Measurements from ENCODE around the gene DDX42. TPM values are rescaled to one million over a fixed set of nuclear protein-coding genes. Genes with fewer than 3 reads are reported as not detected.

DDX42 gene
- total and polyA plus RNA-seq, 9 of the 15 experiments (the other 6 are each of a cell fraction or from before 2014, with no cell fraction given) = 16.5 to 149 (median 87.6) TPM

- no peak for TF ChIP-seq POLR2G (IDR thresholded peaks at IDR 0.05; ENCODE audit: low read depth, low read length)
- TF ChIP-seq ARNT (IDR thresholded peaks at IDR 0.05) = no peak
- no peak for TF ChIP-seq NEUROD1 (IDR thresholded peaks at IDR 0.05; ENCODE audit: borderline replicate concordance, low read depth, low read length, partially characterized antibody)
- TF ChIP-seq ZNF586 (CRISPR knock-in tag; conservative IDR thresholded peaks at IDR 0.05) = no peak
- TF ChIP-seq DEAF1 (CRISPR knock-in tag; IDR thresholded peaks at IDR 0.05) = 0 out of 2 replicates have a peak, but pooled peaks have one; percentile 28
- no peak for TF ChIP-seq AFF4 (CRISPR knock-in tag; IDR thresholded peaks at IDR 0.05)
- no peak for TF ChIP-seq ILK (tag; IDR thresholded peaks at IDR 0.05; ENCODE audit: borderline replicate concordance, low read depth)
- TF ChIP-seq EZH2 (IDR thresholded peaks at IDR 0.05; ENCODE audit: borderline replicate concordance, low read depth, low read length) = no peak
- TF ChIP-seq MCM7 (IDR thresholded peaks at IDR 0.05) = no peak
- no peak for TF ChIP-seq ZNF592 (IDR thresholded peaks at IDR 0.05)
- TF ChIP-seq ZNF830 (CRISPR knock-in tag; IDR thresholded peaks at IDR 0.05) = no peak
- no peak for TF ChIP-seq NR0B1 (IDR thresholded peaks at IDR 0.05; ENCODE audit: partially characterized antibody)
- no peak for TF ChIP-seq HNRNPL (IDR thresholded peaks at IDR 0.05; ENCODE audit: low read depth, low read length)
Observed at GRCh38 chr17:63834431-63835166, 60.6 kb downstream of the DDX42 start (continued).
